ENCODE results near the gene PSMD4.

GRCh38 chr1:151309811-151310323 lies 55.3 kb downstream of the PSMD4 start:
- TF ChIP-seq CTCF (IDR thresholded peaks at IDR 0.05; ENCODE audit: low read depth, low read length): no peak
- TF ChIP-seq EZH2phosphoT487 (IDR thresholded peaks at IDR 0.05; ENCODE audit: low read depth): no peak
